GM12878 (cell line): Measurements from ENCODE around the gene F13A1. TPM values are rescaled to one million over a fixed set of nuclear protein-coding genes. Genes with fewer than 3 reads are reported as not detected.

Source experiments
- ATAC-seq: fragments of 200-7000 bp; cut with Tn5 transposase; 3 replicates; pipeline ENCODE4 v1.9.1; 2020; ENCODE audit warnings: mild to moderate bottlenecking, moderate library complexity
- BruUV-seq: library from RNA; stranded (reverse); fragments of 400-500 nt; replicated peaks from 2 replicates; lab custom pipeline; 2021; lab: Mats Ljungman, UMichigan
- CTCF ChIA-PET: fragments of 300-600 bp; sonication (Branson Sonifier 250); formaldehyde crosslinking; extraction: SDS; loops from one replicate; lab custom pipeline; 2021; ENCODE audit warnings: inconsistent platforms; lab: Yijun Ruan, JAX
- POLR2A ChIA-PET: fragments of 350-600 bp; formaldehyde crosslinking; extraction: SDS; loops from one replicate; lab custom pipeline; 2021; ENCODE audit warnings: inconsistent platforms; lab: Charles Lee
- RAD21 ChIA-PET: fragments of 300-600 bp; sonication (Branson Sonifier 250); formaldehyde crosslinking; loops from one replicate; lab custom pipeline; 2023; ENCODE audit warnings: antibody characterized with exemption; ENCODE audit not compliant: unreplicated experiment; lab: Charles Lee
- SMC1A ChIA-PET: fragments of 300-600 bp; sonication (Branson Sonifier 250); formaldehyde crosslinking; loops from one replicate; lab custom pipeline; 2023; ENCODE audit not compliant: unreplicated experiment, uncharacterized antibody; lab: Charles Lee
- DNase-seq: peaks from one replicate; pipeline ENCODE4 v3.0.0-alpha.2; 2011; ENCODE audit warnings: low read depth, low spot score
- FAIRE-seq: peaks from 3 replicates; lab custom pipeline; 2011; peaks lifted over from hg19 to GRCh38; lab: Jason Lieb, UNC
- H2AFZ ChIP-seq: 2 replicates; pipeline ENCODE4 v1.6.0; 2011; ENCODE audit warnings: low read depth, low read length, control low read depth; ENCODE audit not compliant: control insufficient read depth
- H3K27ac ChIP-seq: 2 replicates; pipeline ENCODE4 v1.5.1; 2011; ENCODE audit warnings: control low read depth; ENCODE audit not compliant: control insufficient read depth, insufficient read depth
- H3K27me3 ChIP-seq, 2 experiments: replicated peaks in 1 of 2; 2 replicates each; pipeline versions ENCODE4 v1.6.0 to v1.6.1; 2011; ENCODE audit warnings: low read length in 1 of 2; ENCODE audit not compliant: control insufficient read depth in 2 of 2, insufficient read depth in 2 of 2
- H3K36me3 ChIP-seq, 2 experiments: 2 replicates each; pipeline ENCODE4 v1.5.1; 2011; ENCODE audit warnings: low read length in 1 of 2; ENCODE audit not compliant: control insufficient read depth in 2 of 2, insufficient read depth in 2 of 2
- H3K4me1 ChIP-seq: 2 replicates; pipeline ENCODE4 v1.6.1; 2011; ENCODE audit warnings: mild to moderate bottlenecking, low read length, moderate library complexity, mixed read lengths; ENCODE audit not compliant: control insufficient read depth, insufficient read depth
- H3K4me2 ChIP-seq: 2 replicates; pipeline ENCODE4 v1.6.0; 2011; ENCODE audit warnings: control low read depth; ENCODE audit not compliant: control insufficient read depth, insufficient read depth
- H3K4me3 ChIP-seq: fragments of 200-600 bp; sonication (generic); 2 replicates; pipeline ENCODE4 v1.5.1; 2016
- H3K79me2 ChIP-seq: 2 replicates; pipeline ENCODE4 v1.6.0; 2011; ENCODE audit warnings: low read length; ENCODE audit not compliant: control insufficient read depth, insufficient read depth
- H3K9ac ChIP-seq: 2 replicates; pipeline ENCODE4 v1.8.0; 2011; ENCODE audit warnings: low read length, control low read depth, mixed read lengths; ENCODE audit not compliant: control insufficient read depth, insufficient read depth
- H3K9me3 ChIP-seq: replicated peaks from 3 replicates; pipeline ENCODE4 v1.5.1; 2011; ENCODE audit warnings: mild to moderate bottlenecking, low read length; ENCODE audit not compliant: control insufficient read depth, insufficient read depth
- H4K20me1 ChIP-seq: 2 replicates; pipeline ENCODE4 v1.6.0; 2011; ENCODE audit not compliant: control insufficient read depth, insufficient read depth
- WGBS: methylation state at CpG from one replicate; pipeline ENCODE4 v1.1.6; 2016; ENCODE audit warnings: low lambda C conversion rate; ENCODE audit not compliant: insufficient replicate concordance, insufficient coverage; ENCODE audit errors: missing lambda C conversion rate; 5-methylcytosine and 5-hydroxymethylcytosine counted together
- in situ Hi-C: fragments of 300-500 bp; cut with MboI; formaldehyde crosslinking; loops from 9 replicates; pipeline ENCODE4 v1.14.3; 2018; ENCODE audit warnings: mixed read lengths
- intact Hi-C: fragments of 100-400 bp; cut with micrococcal nuclease; formaldehyde crosslinking; loops from one replicate; pipeline ENCODE4 v1.14.2; 2022; ENCODE audit not compliant: unreplicated experiment
- polyA plus RNA-seq, 11 experiments: library from polyadenylated mRNA; depleted of rRNA in 4 of 11; unstranded in 6 of 11; stranded (reverse) in 5 of 11; fragments of >200 nt; fragmentation: Nextera tagmentation in 4 of 11; fragmentation: Illumina TruSeq in 1 of 11; extraction: Ambion mirVana in 4 of 11; extraction: Trizol in 1 of 11; gene quantifications; 1 replicate in 1 of 11; 2 replicates in 10 of 11; pipeline versions ENCODE4 v1.2.1 to v1.2.3, GENCODE V29; 2011 to 2016; ENCODE audit warnings: inconsistent platforms in 2 of 11, missing spikeins in 2 of 11, low read depth in 1 of 11
- total RNA-seq, 4 experiments: library from RNA; depleted of rRNA in 3 of 4; stranded (reverse); fragments of >200 nt in 3 of 4; fragmentation: Illumina TruSeq in 1 of 4; extraction: Trizol in 1 of 4; gene quantifications; 2 replicates each; pipeline versions ENCODE4 v1.2.1 to v1.2.3, GENCODE V29; 2013 to 2021
- TF ChIP-seq, protein P1 (sequence below): fragments of 450-650 bp; IDR thresholded peaks from 2 replicates; pipeline ENCODE4 v1.6.1; 2018; ENCODE audit warnings: mild to moderate bottlenecking, low read depth, moderate library complexity; ENCODE audit not compliant: partially characterized antibody

Gene F13A1
- total and polyA plus RNA-seq, 10 of the 15 experiments (the other 5 are each of a cell fraction or from before 2014, with no cell fraction given), result 0.48 to 1.8 (median 1.0) TPM

DNA sequence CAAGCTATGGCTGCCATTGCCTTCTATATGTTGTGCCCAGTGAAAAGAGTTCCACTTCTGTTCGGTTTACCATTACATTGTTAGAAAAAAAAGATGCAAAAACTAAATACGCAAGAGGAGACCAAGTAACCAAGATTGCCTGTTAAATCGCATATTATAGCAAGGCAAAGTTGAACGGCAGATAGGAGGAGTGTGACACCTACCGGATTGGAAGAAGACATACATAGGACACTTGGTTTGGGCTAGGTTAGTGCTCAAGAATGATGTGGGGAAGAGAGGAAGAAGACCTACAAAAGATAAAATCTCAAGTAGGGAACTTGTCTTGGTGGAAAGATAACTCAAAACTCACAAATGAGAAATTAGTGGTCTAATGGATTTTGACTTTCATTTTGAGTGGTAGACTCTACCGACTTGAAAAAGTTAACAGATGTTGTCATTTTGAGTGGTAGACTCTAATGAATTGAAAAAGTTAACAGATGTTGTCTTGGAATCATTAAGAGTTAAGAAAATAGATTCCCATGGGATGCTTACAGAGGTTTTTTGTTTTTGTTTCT, 95.5 kb downstream of the F13A1 start:
- WGBS, result 54% methylated on average over 6 of the region's 6 CpGs
- H3K9ac ChIP-seq, result no peak overlapping the region
- BruUV-seq, result no TSS peak
- H2AFZ ChIP-seq, result no peak overlapping the region
- in situ Hi-C loops (no loop called here), intact Hi-C loops (loop anchor here (5.0 to 10.0 kb wide), 3 partner anchors 92 to 322 kb away; no protein-coding TSS in a partner anchor)
- POLR2A ChIA-PET, result no interaction called here
- DNase-seq (no peak), ATAC-seq (peak; percentile 41; the same call in 2 of the 3 replicates), FAIRE-seq (no peak)
- RAD21 ChIA-PET, result no interaction called here
- H3K79me2 ChIP-seq, result no peaks in the 10 kb centered on the region
- no peaks in the 10 kb centered on the region; a peak in 1 of 4 replicates for H3K27me3 ChIP-seq
- TF ChIP-seq, protein P1, sequence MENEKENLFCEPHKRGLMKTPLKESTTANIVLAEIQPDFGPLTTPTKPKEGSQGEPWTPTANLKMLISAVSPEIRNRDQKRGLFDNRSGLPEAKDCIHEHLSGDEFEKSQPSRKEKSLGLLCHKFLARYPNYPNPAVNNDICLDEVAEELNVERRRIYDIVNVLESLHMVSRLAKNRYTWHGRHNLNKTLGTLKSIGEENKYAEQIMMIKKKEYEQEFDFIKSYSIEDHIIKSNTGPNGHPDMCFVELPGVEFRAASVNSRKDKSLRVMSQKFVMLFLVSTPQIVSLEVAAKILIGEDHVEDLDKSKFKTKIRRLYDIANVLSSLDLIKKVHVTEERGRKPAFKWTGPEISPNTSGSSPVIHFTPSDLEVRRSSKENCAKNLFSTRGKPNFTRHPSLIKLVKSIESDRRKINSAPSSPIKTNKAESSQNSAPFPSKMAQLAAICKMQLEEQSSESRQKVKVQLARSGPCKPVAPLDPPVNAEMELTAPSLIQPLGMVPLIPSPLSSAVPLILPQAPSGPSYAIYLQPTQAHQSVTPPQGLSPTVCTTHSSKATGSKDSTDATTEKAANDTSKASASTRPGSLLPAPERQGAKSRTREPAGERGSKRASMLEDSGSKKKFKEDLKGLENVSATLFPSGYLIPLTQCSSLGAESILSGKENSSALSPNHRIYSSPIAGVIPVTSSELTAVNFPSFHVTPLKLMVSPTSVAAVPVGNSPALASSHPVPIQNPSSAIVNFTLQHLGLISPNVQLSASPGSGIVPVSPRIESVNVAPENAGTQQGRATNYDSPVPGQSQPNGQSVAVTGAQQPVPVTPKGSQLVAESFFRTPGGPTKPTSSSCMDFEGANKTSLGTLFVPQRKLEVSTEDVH, result no peak
- H3K4me1 ChIP-seq, result no peaks in the 10 kb centered on the region
- no peaks in the 10 kb centered on the region for H3K36me3 ChIP-seq
- no peaks in the 10 kb centered on the region for H4K20me1 ChIP-seq
- H3K27ac ChIP-seq, result no peak overlapping the region
- no peak overlapping the region for H3K4me3 ChIP-seq
- CTCF ChIA-PET, result no interaction called here
- no peaks in the 10 kb centered on the region; the same call in 2 of the 3 replicates for H3K9me3 ChIP-seq
- no peak overlapping the region for H3K4me2 ChIP-seq
- SMC1A ChIA-PET, result no interaction called here
